A172 (cell line): ENCODE results near the gene NXPH1. TPM values are rescaled to one million over a fixed set of nuclear protein-coding genes. Genes with fewer than 3 reads are reported as not detected.

Experiments used
- total RNA-seq: library from RNA; depleted of rRNA; stranded (reverse); fragments of >200 nt; shearing (Covaris generic); gene quantifications from 2 replicates; pipeline ENCODE4 v1.2.3, GENCODE V29; 2014; rRNA removed

The NXPH1 gene
- total RNA-seq, 1 experiment from 2014 or later = not detected

Other genes starting within 250 kb of the NXPH1 start
- gene ICA1, start 171.4 kb upstream of the NXPH1 start, total RNA-seq = 6.5 and 10.4 TPM in 2 replicates